Measurements from ENCODE around the gene PDCD11.
"Not testable (repeated sequence)": the region's sequence is repeated elsewhere in the genome, so short reads cannot be mapped to it uniquely, and the experiment has no call there.

PDCD11 gene

GRCh38 chr10:103416436-103417147, 20.2 kb downstream of the PDCD11 start:
- peak in 1 of 3 donors; percentile 40 for DNase-seq (ENCODE audit: low read depth in 3 of 3)

GRCh38 chr10:103417148-103417469, 20.7 kb downstream of the PDCD11 start:
- not testable (repeated sequence) for DNase-seq (ENCODE audit: low read depth in 3 of 3)

- DNase-seq (ENCODE audit: low read depth in 3 of 3), result no peak
These were observed 21.2 kb downstream of the PDCD11 start for GRCh38 chr10:103417601-103418000.

GRCh38 chr10:103419101-103419500, 22.7 kb downstream of the PDCD11 start:
- DNase-seq (ENCODE audit: low read depth in 3 of 3), result no peak

- DNase-seq (ENCODE audit: low read depth in 3 of 3), result no peak
These were observed 27.3 kb downstream of the PDCD11 start for GRCh38 chr10:103423748-103424147.

GRCh38 chr10:103427866-103428265, 31.4 kb downstream of the PDCD11 start:
- DNase-seq (ENCODE audit: low read depth in 3 of 3), result no peak

- DNase-seq (ENCODE audit: low read depth in 3 of 3), result no peak
These were observed 32.7 kb downstream of the PDCD11 start for GRCh38 chr10:103428989-103429643.

- no peak for DNase-seq (ENCODE audit: low read depth in 3 of 3)
These were observed 33.2 kb downstream of the PDCD11 start for GRCh38 chr10:103429647-103430046.

GRCh38 chr10:103431902-103432301, 35.5 kb downstream of the PDCD11 start:
- DNase-seq (ENCODE audit: low read depth in 3 of 3), result no peak

- no peak for DNase-seq (ENCODE audit: low read depth in 3 of 3)
These were observed 37.4 kb downstream of the PDCD11 start for GRCh38 chr10:103433858-103434257.

GRCh38 chr10:103439776-103440175, 43.4 kb downstream of the PDCD11 start:
- DNase-seq (ENCODE audit: low read depth in 3 of 3), result no peak

- DNase-seq (ENCODE audit: low read depth in 3 of 3), result no peak
These were observed 44.0 kb downstream of the PDCD11 start for GRCh38 chr10:103440416-103440815.

- no peak for DNase-seq (ENCODE audit: low read depth in 3 of 3)
These were observed 44.8 kb downstream of the PDCD11 start for GRCh38 chr10:103441206-103441605.

- DNase-seq (ENCODE audit: low read depth in 3 of 3), result no peak
These were observed 45.2 kb downstream of the PDCD11 start for GRCh38 chr10:103441611-103442010.

- no peak for DNase-seq (ENCODE audit: low read depth in 3 of 3)
These were observed 45.6 kb downstream of the PDCD11 start for GRCh38 chr10:103442031-103442461.

GRCh38 chr10:103443475-103444185, 47.2 kb downstream of the PDCD11 start:
- no peak for DNase-seq (ENCODE audit: low read depth in 3 of 3)

- DNase-seq (ENCODE audit: low read depth in 3 of 3), result no peak
These were observed 48.1 kb downstream of the PDCD11 start for GRCh38 chr10:103444478-103444877.

- DNase-seq (ENCODE audit: low read depth in 3 of 3), result no peak
These were observed 48.9 kb downstream of the PDCD11 start for GRCh38 chr10:103445366-103445765.

GRCh38 chr10:103445767-103446567, 49.5 kb downstream of the PDCD11 start:
- DNase-seq (ENCODE audit: low read depth in 3 of 3), result no peak

GRCh38 chr10:103447187-103447586, 50.8 kb downstream of the PDCD11 start:
- DNase-seq (ENCODE audit: low read depth in 3 of 3), result no peak

GRCh38 chr10:103448746-103449145, 52.3 kb downstream of the PDCD11 start:
- no peak for DNase-seq (ENCODE audit: low read depth in 3 of 3)
